WTC11 (cell line): ENCODE data around the gene GRIP2. TPM values are rescaled to one million over a fixed set of nuclear protein-coding genes. Genes with fewer than 3 reads are reported as not detected.

Source experiments
- ATAC-seq: fragments of 200-7000 bp; cut with Tn5 transposase; 2 replicates; pipeline ENCODE4 v1.10.0; 2021; ENCODE audit warnings: mild to moderate bottlenecking, moderate library complexity
- CTCF ChIA-PET: fragments of 300-600 bp; sonication (Branson Sonifier 250); formaldehyde crosslinking; loops from one replicate; lab custom pipeline; 2021; ENCODE audit warnings: antibody characterized with exemption; lab: Charles Lee
- POLR2A ChIA-PET: fragments of 350-600 bp; sonication (Branson Sonifier 250); formaldehyde crosslinking; loops from one replicate; lab custom pipeline; 2021; ENCODE audit warnings: antibody characterized with exemption; lab: Charles Lee
- DNase-seq: peaks from one replicate; pipeline ENCODE4 v3.0.0; 2021; ENCODE audit warnings: low spot score
- H3K27ac Mint-ChIP-seq: 2 replicates; pipeline ENCODE4 v1.8.0; 2021; ENCODE audit warnings: mixed read lengths
- H3K27me3 Mint-ChIP-seq: 2 replicates; pipeline ENCODE4 v1.8.0; 2021; ENCODE audit warnings: low read depth, mild to moderate bottlenecking, moderate library complexity, mixed read lengths
- H3K36me3 Mint-ChIP-seq: 2 replicates; pipeline ENCODE4 v1.8.0; 2021; ENCODE audit warnings: mixed read lengths
- H3K4me1 Mint-ChIP-seq: 2 replicates; pipeline ENCODE4 v1.8.0; 2022; ENCODE audit warnings: mixed read lengths
- H3K4me3 Mint-ChIP-seq: 2 replicates; pipeline ENCODE4 v1.8.0; 2021; ENCODE audit warnings: mild to moderate bottlenecking, moderate library complexity, mixed read lengths
- H3K9me3 Mint-ChIP-seq: 2 replicates; pipeline ENCODE4 v1.8.0; 2021; ENCODE audit warnings: mixed read lengths
- ATF3 ChIP-seq: sonication (generic); formaldehyde crosslinking; conservative IDR thresholded peaks from 2 replicates; pipeline ENCODE4 v1.8.1; 2022; ENCODE audit warnings: mild to moderate bottlenecking, missing genetic modification reagents
- EMX1 ChIP-seq: fragments of 250-450 bp; sonication (Bioruptor Pico); IDR thresholded peaks from 2 replicates; pipeline ENCODE4 v1.8.0; 2021; ENCODE audit warnings: mild to moderate bottlenecking
- ERG ChIP-seq: fragments of 250-450 bp; sonication (Bioruptor Pico); IDR thresholded peaks from 2 replicates; pipeline ENCODE4 v1.8.0; 2021; ENCODE audit warnings: mild to moderate bottlenecking
- FOXJ3 ChIP-seq: sonication (generic); formaldehyde crosslinking; IDR thresholded peaks from 2 replicates; pipeline ENCODE4 v1.9.0; 2021; ENCODE audit warnings: missing genetic modification reagents, mild to moderate bottlenecking, borderline replicate concordance
- GRHL2 ChIP-seq: fragments of 250-450 bp; sonication (Bioruptor Pico); IDR thresholded peaks from 2 replicates; pipeline ENCODE4 v1.8.0; 2022; ENCODE audit warnings: mild to moderate bottlenecking, moderate library complexity; ENCODE audit not compliant: insufficient replicate concordance, severe bottlenecking
- NFE2L1 ChIP-seq: sonication (generic); formaldehyde crosslinking; IDR thresholded peaks from 2 replicates; pipeline ENCODE4 v1.8.1; 2023; ENCODE audit warnings: missing genetic modification reagents
- NFYB ChIP-seq: sonication (generic); formaldehyde crosslinking; conservative IDR thresholded peaks from 2 replicates; pipeline ENCODE4 v1.8.0; 2022; ENCODE audit warnings: low read depth, missing genetic modification reagents
- NR2C2 ChIP-seq: sonication (generic); formaldehyde crosslinking; IDR thresholded peaks from 2 replicates; pipeline ENCODE4 v1.8.0; 2022; ENCODE audit warnings: mild to moderate bottlenecking, missing genetic modification reagents
- PRDM15 ChIP-seq: sonication (generic); formaldehyde crosslinking; IDR thresholded peaks from 2 replicates; pipeline ENCODE4 v1.8.0; 2022; ENCODE audit warnings: missing genetic modification reagents
- PREB ChIP-seq: sonication (generic); formaldehyde crosslinking; IDR thresholded peaks from 2 replicates; pipeline ENCODE4 v1.8.1; 2022; ENCODE audit warnings: mild to moderate bottlenecking, missing genetic modification reagents, moderate library complexity, borderline replicate concordance
- SMAD4 ChIP-seq: sonication (generic); formaldehyde crosslinking; IDR thresholded peaks from 2 replicates; pipeline ENCODE4 v1.8.0; 2022; ENCODE audit warnings: mild to moderate bottlenecking, missing genetic modification reagents
- USF2 ChIP-seq: sonication (generic); formaldehyde crosslinking; IDR thresholded peaks from 2 replicates; pipeline ENCODE4 v1.8.1; 2023; ENCODE audit warnings: mild to moderate bottlenecking, missing genetic modification reagents, moderate library complexity
- ZNF121 ChIP-seq: sonication (generic); formaldehyde crosslinking; IDR thresholded peaks from 2 replicates; pipeline ENCODE4 v1.8.0; 2023; ENCODE audit warnings: missing genetic modification reagents
- ZNF281 ChIP-seq: sonication (generic); formaldehyde crosslinking; IDR thresholded peaks from 2 replicates; pipeline ENCODE4 v1.8.0; 2023; ENCODE audit warnings: mild to moderate bottlenecking, missing genetic modification reagents
- ZNF423 ChIP-seq: fragments of 250-450 bp; sonication (Bioruptor Pico); IDR thresholded peaks from 2 replicates; pipeline ENCODE4 v2.1.2; 2022; ENCODE audit warnings: mild to moderate bottlenecking, moderate library complexity
- ZNF671 ChIP-seq: fragments of 250-450 bp; sonication (Bioruptor Pico); IDR thresholded peaks from 2 replicates; pipeline ENCODE4 v1.8.0; 2021; ENCODE audit warnings: mild to moderate bottlenecking
- total RNA-seq: library from RNA; stranded (reverse); gene quantifications from 3 replicates; pipeline ENCODE4 v1.2.3, GENCODE V29; 2021

Gene GRIP2
- total RNA-seq, 1 experiment from 2014 or later: 12.0 TPM

GRCh38 chr3:14463330-14464140, 76.6 kb downstream of the GRIP2 start:
- ChIA-PET CTCF (interaction anchor here (0.8 to 1.7 kb wide), 4 partner anchors 88 to 206 kb away, joined by 3 to 6 read pairs (median 4); no protein-coding TSS in a partner anchor), POLR2A (no interaction called here)
- ATAC-seq: peak; percentile 10
- peaks cover 26% of the 10 kb centered on the region for H3K4me1 Mint-ChIP-seq
- no peaks in the 10 kb centered on the region for H3K9me3 Mint-ChIP-seq
- H3K4me3 Mint-ChIP-seq: no peak overlapping the region
- DNase-seq: peak; percentile 22
- TF ChIP-seq NFE2L1 (CRISPR knock-in tag) (no peak), FOXJ3 (CRISPR knock-in tag) (no peak), ZNF423 (CRISPR knock-in tag) (peak; percentile 72), PREB (CRISPR knock-in tag) (no peak), USF2 (CRISPR knock-in tag) (no peak)
- H3K27ac Mint-ChIP-seq: peak overlapping the region; percentile 41; the same call in 1 of the 2 replicates
- H3K27me3 Mint-ChIP-seq: no peaks in the 10 kb centered on the region; the same call in 1 of the 2 replicates
- H3K36me3 Mint-ChIP-seq: peaks cover 68% of the 10 kb centered on the region

- Mint-ChIP-seq H3K27me3 (no peaks in the 10 kb centered on the region; the same call in 1 of the 2 replicates), H3K4me3 (no peak overlapping the region), H3K27ac (peak overlapping the region; percentile 76; the same call in 1 of the 2 replicates), H3K9me3 (no peaks in the 10 kb centered on the region), H3K4me1 (peaks cover 29% of the 10 kb centered on the region), H3K36me3 (peaks cover 70% of the 10 kb centered on the region)
- POLR2A ChIA-PET: no interaction called here
- DNase-seq: no peak
- no peak for ATAC-seq
- TF ChIP-seq ZNF281 (CRISPR knock-in tag) (no peak), GRHL2 (CRISPR knock-in tag) (no peak), PRDM15 (CRISPR knock-in tag) (no peak), ATF3 (CRISPR knock-in tag) (no peak), NR2C2 (CRISPR knock-in tag) (no peak), ZNF671 (no peak), ZNF121 (CRISPR knock-in tag) (no peak), NFYB (no peak), SMAD4 (CRISPR knock-in tag) (no peak), EMX1 (CRISPR knock-in tag) (no peak), ERG (CRISPR knock-in tag) (no peak)
- CTCF ChIA-PET: interaction anchor here (0.8 to 2.9 kb wide), 6 partner anchors 87 to 259 kb away, joined by 3 to 15 read pairs (median 5); no protein-coding TSS in a partner anchor
Measured at GRCh38 chr3:14462738-14463137, 77.4 kb downstream of the GRIP2 start.
